Aorta (tissue), 5 donors: Measurements from ENCODE around the gene RNF144B. TPM values are rescaled to one million over a fixed set of nuclear protein-coding genes. Genes with fewer than 3 reads are reported as not detected.

Experiments
- ATAC-seq: fragments of 200-7000 bp; cut with Tn5 transposase; one replicate; pipeline ENCODE4 v1.9.1; 2022; ENCODE audit warnings: moderate library complexity; ENCODE audit not compliant: low FRiP score
- DNase-seq, 2 donors: peaks; one replicate each; pipeline ENCODE4 v3.0.0-alpha.2; 2020
- H3K27ac ChIP-seq, 2 donors: one replicate each; pipeline ENCODE4 v1.5.1; 2013; ENCODE audit warnings: low read length in 2 of 2, mild to moderate bottlenecking in 2 of 2, moderate library complexity in 2 of 2, control low read depth in 1 of 2, inconsistent platforms in 1 of 2, low read depth in 1 of 2
- H3K27me3 ChIP-seq, 2 donors: one replicate each; pipeline ENCODE4 v1.6.1; 2013; ENCODE audit warnings: control low read depth in 1 of 2, low read length in 1 of 2, mild to moderate bottlenecking in 1 of 2, moderate library complexity in 1 of 2; ENCODE audit not compliant: insufficient read depth in 2 of 2, control insufficient read depth in 1 of 2
- H3K36me3 ChIP-seq, 2 donors: one replicate each; pipeline ENCODE4 v1.6.1; 2013; ENCODE audit warnings: control low read depth in 1 of 2, low read length in 1 of 2, mild to moderate bottlenecking in 1 of 2; ENCODE audit not compliant: insufficient read depth in 2 of 2, control insufficient read depth in 1 of 2
- H3K4me1 ChIP-seq, 2 donors: one replicate each; pipeline ENCODE4 v1.6.1; 2013; ENCODE audit warnings: low read length in 2 of 2, control low read depth in 1 of 2, mild to moderate bottlenecking in 1 of 2, moderate library complexity in 1 of 2; ENCODE audit not compliant: insufficient read depth in 2 of 2, control insufficient read depth in 1 of 2
- H3K4me3 ChIP-seq, 2 donors: one replicate each; pipeline ENCODE4 v1.5.1; 2013; ENCODE audit warnings: low read length in 2 of 2, control low read depth in 1 of 2, mild to moderate bottlenecking in 1 of 2
- H3K9me3 ChIP-seq: one replicate; pipeline ENCODE4 v1.6.1; 2013; ENCODE audit warnings: mild to moderate bottlenecking, low read length; ENCODE audit not compliant: control insufficient read depth
- WGBS, 2 donors: extraction: QIAGEN DNeasy Blood & Tissue Kit; methylation state at CpG; one replicate each; pipeline ENCODE4 v1.1.7; 2013; 5-methylcytosine and 5-hydroxymethylcytosine counted together
- intact Hi-C, 2 donors: fragments of 100-400 bp; cut with DNase I; formaldehyde crosslinking; loops; one replicate each; pipeline versions ENCODE4 v1.14.2 to v1.15.0; 2022
- polyA plus RNA-seq, 2 donors: library from polyadenylated mRNA; stranded (reverse); fragments of 200-250 nt; gene quantifications; one replicate each; pipeline ENCODE4 v1.2.3, GENCODE V29; 2013
- total RNA-seq, 2 donors: library from RNA; stranded (reverse); fragmentation: NEBNext Ultra II Directional; extraction: Animal tissue kit (Norgen Biotek cat#: 25700); gene quantifications; one replicate each; pipeline ENCODE4 v1.2.1, GENCODE V29; 2021
- donor health status: healthy with polysubstance abuse.
- donor health status: Bipolar disorder and iron deficiency.
- donor health status: DM: no; HTN: no; CAD: no.
- donor health status: DM: no; HTN: no; CAD: no.
- donor health status: DM: yes; HTN: yes; CAD: no.

Gene RNF144B
- total and polyA plus RNA-seq, 4 donors: 4.9 to 35.9 (median 15.2) TPM

DNA sequence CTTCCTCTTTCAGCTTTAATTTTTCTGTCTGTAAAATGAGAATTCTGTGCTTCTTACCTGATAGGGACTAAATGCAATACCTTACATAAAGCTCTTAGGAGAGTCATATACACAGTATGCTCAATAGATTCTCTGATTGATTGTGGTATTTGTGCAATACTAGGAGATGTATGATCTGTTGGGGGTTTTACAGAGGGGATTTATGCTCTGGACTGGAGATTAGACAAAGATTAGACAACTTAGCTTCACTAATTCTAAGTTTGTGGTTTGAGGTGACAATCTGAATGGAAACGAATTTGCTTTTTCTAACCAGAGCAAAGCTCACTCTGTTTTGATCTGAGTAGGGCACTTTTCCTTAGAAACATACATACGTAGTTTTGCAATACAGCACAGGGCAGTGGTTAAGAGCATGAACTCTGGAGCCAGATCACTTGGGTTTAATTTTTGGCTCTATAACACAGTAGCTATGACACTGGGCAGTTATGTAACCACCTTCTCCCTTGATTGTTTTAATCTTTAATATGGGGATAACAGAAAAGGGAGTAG is 126.2 kb downstream of the RNF144B start:
- Histone ChIP-seq H3K9me3 (no peaks in the 10 kb centered on the region), H3K36me3 (no peaks in the 10 kb centered on the region), H3K27me3 (no peaks in the 10 kb centered on the region), H3K4me3 (no peak overlapping the region), H3K27ac (no peak overlapping the region), H3K4me1 (peaks cover 0 to 4% of the 10 kb centered on the region in 2 donors)
- intact Hi-C loops: no loop called here
- ATAC-seq: no peak
- no peak for DNase-seq
- WGBS, 2 donors: 90 to 96% methylated on average over 2 of the region's 2 CpGs

DNA sequence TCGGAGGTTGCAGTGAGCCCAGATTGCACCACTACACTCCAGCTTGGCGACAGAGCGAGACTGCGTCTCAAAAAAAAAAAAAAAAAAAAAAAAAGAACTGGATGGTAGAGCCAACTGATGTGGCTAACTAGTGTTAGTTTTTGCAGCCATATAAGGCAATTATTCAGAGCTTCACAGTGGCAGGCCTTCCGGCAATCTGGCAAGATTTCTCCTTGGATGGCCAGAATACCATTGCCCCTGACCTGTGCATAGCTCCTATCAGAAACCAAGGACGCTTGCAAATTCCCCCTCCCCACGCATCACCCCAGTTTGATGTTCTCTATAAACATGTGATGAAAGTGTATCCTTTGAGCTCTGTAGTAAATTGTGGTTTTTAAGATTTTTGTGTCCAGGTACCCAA is 127.0 kb downstream of the RNF144B start:
- intact Hi-C loops: no loop called here
- H3K36me3 ChIP-seq: no peaks in the 10 kb centered on the region
- H3K4me1 ChIP-seq: peaks cover 0 to 4% of the 10 kb centered on the region in 2 donors
- ATAC-seq (no peak), DNase-seq (no peak)
- WGBS, 2 donors: 94% methylated on average over 7 of the region's 7 CpGs
- no peak overlapping the region for H3K4me3 ChIP-seq
- H3K9me3 ChIP-seq: no peaks in the 10 kb centered on the region
- H3K27me3 ChIP-seq: no peaks in the 10 kb centered on the region
- no peak overlapping the region for H3K27ac ChIP-seq

DNA sequence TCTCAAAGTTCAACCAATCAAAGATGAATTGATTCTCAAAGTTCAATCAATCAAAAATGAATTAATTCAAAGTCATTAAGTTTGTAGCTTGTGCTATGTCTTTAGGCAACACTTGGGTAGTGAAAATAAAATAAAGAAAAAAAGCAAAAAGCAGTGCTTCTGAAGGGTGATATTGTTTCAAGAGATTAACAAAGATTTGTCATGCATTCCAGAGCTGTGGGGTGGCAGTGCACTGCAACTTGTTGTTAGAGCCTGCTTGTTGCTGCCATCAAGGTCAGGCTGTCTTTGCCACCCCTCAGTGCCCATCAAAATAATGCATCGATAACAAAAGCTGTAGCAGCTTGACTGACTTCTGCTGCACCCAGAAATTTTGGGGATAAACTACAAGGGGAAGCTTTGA is 128.6 kb downstream of the RNF144B start:
- no peaks in the 10 kb centered on the region for H3K27me3 ChIP-seq
- H3K9me3 ChIP-seq: no peaks in the 10 kb centered on the region
- H3K4me3 ChIP-seq: no peak overlapping the region
- no peaks in the 10 kb centered on the region for H3K36me3 ChIP-seq
- no peaks in the 10 kb centered on the region for H3K4me1 ChIP-seq
- 56 to 60% methylated on average over 1 of the region's 1 CpG for WGBS, 2 donors
- ATAC-seq: no peak
- intact Hi-C loops: no loop called here
- no peak for DNase-seq
- no peak overlapping the region for H3K27ac ChIP-seq

Other genes starting within 250 kb of the RNF144B start
- gene TPMT, start 232.3 kb upstream of the RNF144B start, total RNA-seq: 1 to 10 TPM; 6.5 to 6.6 TPM
- gene TPMT, start 232.3 kb upstream of the RNF144B start, polyA plus RNA-seq: 10 to 100 TPM; 13.1 to 24.9 TPM
- gene KDM1B, start 231.9 kb upstream of the RNF144B start, total RNA-seq: 10 to 100 TPM; 12.6 to 15.3 TPM
- gene KDM1B, start 231.9 kb upstream of the RNF144B start, polyA plus RNA-seq: 1 to 10 TPM; 4.5 to 5.0 TPM
- gene DEK, start 122.8 kb upstream of the RNF144B start, total RNA-seq: 10 to 100 TPM; 73.0 to 77.6 TPM
- gene DEK, start 122.8 kb upstream of the RNF144B start, polyA plus RNA-seq: 10 to 100 TPM; 61.7 to 83.9 TPM